Retinal pigment epithelial cell (primary cell): Measurements from ENCODE around the gene TCF21.

Experiments
- DNase-seq: peaks from one replicate; pipeline ENCODE4 v3.0.0-alpha.2; 2010; ENCODE audit warnings: low read depth
- H3K4me3 ChIP-seq: 2 replicates; pipeline ENCODE4 v1.5.1; 2011; ENCODE audit warnings: mild to moderate bottlenecking, low read length, control low read depth, moderate library complexity
- CTCF ChIP-seq: conservative IDR thresholded peaks from 2 replicates; pipeline ENCODE4 v1.5.1; 2011; ENCODE audit warnings: low read depth, low read length, control low read depth, inconsistent platforms

The TCF21 gene

GRCh38 chr6:133871131-133871530 is 17.8 kb upstream of the TCF21 start:
- H3K4me3 ChIP-seq, result no peak overlapping the region
- TF ChIP-seq CTCF, result no peak
- no peak for DNase-seq

GRCh38 chr6:133873538-133873937 is 15.4 kb upstream of the TCF21 start:
- no peak for TF ChIP-seq CTCF
- H3K4me3 ChIP-seq, result no peak overlapping the region
- DNase-seq, result no peak

- DNase-seq, result no peak
Observed at GRCh38 chr6:133877116-133877515, 11.8 kb upstream of the TCF21 start.

GRCh38 chr6:133880006-133880405 is 8.9 kb upstream of the TCF21 start:
- no peak for TF ChIP-seq CTCF
- DNase-seq, result no peak
- no peak overlapping the region for H3K4me3 ChIP-seq

More at GRCh38 chr6:133877116-133877515, 11.8 kb upstream of the TCF21 start:
- TF ChIP-seq CTCF, result no peak
- H3K4me3 ChIP-seq, result no peak overlapping the region

- H3K4me3 ChIP-seq, result no peak overlapping the region
- TF ChIP-seq CTCF, result no peak
- no peak for DNase-seq
Observed at GRCh38 chr6:133880896-133881295, 8.0 kb upstream of the TCF21 start.

- no peak for TF ChIP-seq CTCF
- H3K4me3 ChIP-seq, result no peak overlapping the region
- DNase-seq, result no peak
Observed at GRCh38 chr6:133886104-133886775, 2.7 kb upstream of the TCF21 start.

- no peak for TF ChIP-seq CTCF
- H3K4me3 ChIP-seq, result no peak overlapping the region
- no peak for DNase-seq
Observed at GRCh38 chr6:133887156-133887879, 1.6 kb upstream of the TCF21 start.
